ENCODE data around the gene NNT. TPM values are rescaled to one million over a fixed set of nuclear protein-coding genes. Genes with fewer than 3 reads are reported as not detected.

The NNT gene
- total RNA-seq, 1 donor from 2014 or later, result 80.4 TPM

DNA sequence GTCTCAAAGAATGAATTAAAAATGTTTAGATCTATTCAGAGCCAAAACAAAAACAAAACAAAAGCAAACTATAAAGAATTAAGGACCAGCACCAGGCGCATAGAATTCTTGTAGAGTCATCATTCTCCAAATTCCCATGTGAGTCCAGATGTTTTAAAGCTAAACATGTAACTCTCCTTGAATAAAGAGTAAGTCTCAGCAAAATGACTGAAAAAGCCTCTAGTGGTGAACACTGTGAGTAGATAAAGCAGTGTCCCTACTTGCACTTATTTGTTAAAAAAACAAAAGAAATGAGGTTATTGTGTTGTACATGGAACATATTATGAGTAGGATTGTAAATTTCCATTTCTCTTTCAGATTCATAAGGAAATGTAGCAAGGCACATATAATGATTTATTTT is 44.0 kb downstream of the NNT start:
- Mint-ChIP-seq H3K27me3 (no peaks in the 10 kb centered on the region), H3K27ac (no peak overlapping the region), H3K4me1 (ENCODE audit: unreplicated experiment) (no peaks in the 10 kb centered on the region), H3K4me3 (no peak overlapping the region), H3K9me3 (no peaks in the 10 kb centered on the region), H3K36me3 (peaks cover 9% of the 10 kb centered on the region)
- TF ChIP-seq, protein P1, sequence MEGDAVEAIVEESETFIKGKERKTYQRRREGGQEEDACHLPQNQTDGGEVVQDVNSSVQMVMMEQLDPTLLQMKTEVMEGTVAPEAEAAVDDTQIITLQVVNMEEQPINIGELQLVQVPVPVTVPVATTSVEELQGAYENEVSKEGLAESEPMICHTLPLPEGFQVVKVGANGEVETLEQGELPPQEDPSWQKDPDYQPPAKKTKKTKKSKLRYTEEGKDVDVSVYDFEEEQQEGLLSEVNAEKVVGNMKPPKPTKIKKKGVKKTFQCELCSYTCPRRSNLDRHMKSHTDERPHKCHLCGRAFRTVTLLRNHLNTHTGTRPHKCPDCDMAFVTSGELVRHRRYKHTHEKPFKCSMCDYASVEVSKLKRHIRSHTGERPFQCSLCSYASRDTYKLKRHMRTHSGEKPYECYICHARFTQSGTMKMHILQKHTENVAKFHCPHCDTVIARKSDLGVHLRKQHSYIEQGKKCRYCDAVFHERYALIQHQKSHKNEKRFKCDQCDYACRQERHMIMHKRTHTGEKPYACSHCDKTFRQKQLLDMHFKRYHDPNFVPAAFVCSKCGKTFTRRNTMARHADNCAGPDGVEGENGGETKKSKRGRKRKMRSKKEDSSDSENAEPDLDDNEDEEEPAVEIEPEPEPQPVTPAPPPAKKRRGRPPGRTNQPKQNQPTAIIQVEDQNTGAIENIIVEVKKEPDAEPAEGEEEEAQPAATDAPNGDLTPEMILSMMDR (conservative IDR thresholded peaks at IDR 0.05), result peak; percentile 48
- no peak for DNase-seq (ENCODE audit: extremely low spot score, unreplicated experiment)

DNA sequence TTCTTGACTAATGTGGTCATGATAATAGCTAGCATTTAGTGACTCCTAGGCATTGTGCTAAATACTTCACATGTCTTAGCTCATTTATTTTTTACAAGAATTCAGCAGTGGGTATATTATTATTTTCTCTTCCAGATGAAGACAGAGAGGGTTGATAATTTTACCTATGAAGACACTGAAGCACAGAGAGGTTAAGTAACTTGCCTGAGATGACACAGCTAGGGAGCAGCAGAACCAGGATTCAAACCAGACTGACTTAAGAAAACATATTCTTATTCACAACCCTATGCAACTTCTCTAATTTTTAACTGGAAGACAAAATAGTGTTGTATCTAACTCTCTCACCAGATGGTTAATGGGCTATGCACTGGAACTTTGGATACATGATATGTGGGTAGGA is 44.8 kb downstream of the NNT start:
- H3K4me1 Mint-ChIP-seq (ENCODE audit: unreplicated experiment), result no peaks in the 10 kb centered on the region
- no peak for DNase-seq (ENCODE audit: extremely low spot score, unreplicated experiment)
- H3K9me3 Mint-ChIP-seq, result no peaks in the 10 kb centered on the region
- TF ChIP-seq, protein P1 (conservative IDR thresholded peaks at IDR 0.05), result no peak
- H3K27ac Mint-ChIP-seq, result no peak overlapping the region
- H3K4me3 Mint-ChIP-seq, result no peak overlapping the region
- peaks cover 9% of the 10 kb centered on the region for H3K36me3 Mint-ChIP-seq
- no peaks in the 10 kb centered on the region for H3K27me3 Mint-ChIP-seq

DNA sequence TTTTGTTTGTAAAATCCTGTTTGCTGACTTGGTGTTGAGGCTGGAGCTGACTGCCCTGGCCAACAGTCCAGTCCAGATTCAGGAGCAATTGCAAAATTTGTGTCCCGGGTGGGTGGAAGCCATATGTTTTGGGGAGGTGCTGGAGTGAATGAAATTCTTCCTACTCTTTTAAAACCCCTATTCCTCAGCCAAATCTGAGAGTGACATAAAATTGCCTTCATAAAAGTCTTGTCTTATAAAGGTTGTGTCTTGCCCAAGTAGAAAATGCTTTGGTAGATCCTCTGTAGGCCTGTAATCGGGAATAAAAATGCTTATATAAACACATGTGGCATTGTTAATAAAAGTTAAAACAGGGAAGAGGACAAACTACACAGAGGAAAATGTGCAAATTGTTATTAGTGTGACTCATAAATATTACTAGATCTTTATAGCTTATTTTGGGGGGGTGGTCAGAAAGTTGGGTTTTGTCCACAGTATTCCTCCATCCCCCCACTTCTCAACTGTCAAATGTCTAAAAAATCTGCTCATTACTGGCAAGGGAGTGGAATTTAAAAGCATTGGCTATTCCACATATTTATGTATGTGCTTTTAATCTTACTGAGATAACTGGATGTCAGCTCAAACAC is 45.6 kb downstream of the NNT start:
- no peak for DNase-seq (ENCODE audit: extremely low spot score, unreplicated experiment)
- TF ChIP-seq, protein P1 (conservative IDR thresholded peaks at IDR 0.05), result no peak
- Mint-ChIP-seq H3K27me3 (no peaks in the 10 kb centered on the region), H3K9me3 (no peaks in the 10 kb centered on the region), H3K4me3 (no peak overlapping the region), H3K27ac (no peak overlapping the region), H3K4me1 (ENCODE audit: unreplicated experiment) (no peaks in the 10 kb centered on the region), H3K36me3 (peaks cover 13% of the 10 kb centered on the region)

- Mint-ChIP-seq H3K4me3 (no peak overlapping the region), H3K27me3 (no peaks in the 10 kb centered on the region), H3K36me3 (peaks cover 17% of the 10 kb centered on the region), H3K4me1 (ENCODE audit: unreplicated experiment) (no peaks in the 10 kb centered on the region), H3K9me3 (no peaks in the 10 kb centered on the region), H3K27ac (no peak overlapping the region)
- DNase-seq (ENCODE audit: extremely low spot score, unreplicated experiment), result no peak
- TF ChIP-seq, protein P1 (conservative IDR thresholded peaks at IDR 0.05), result no peak
These were observed 46.3 kb downstream of the NNT start for GRCh38 chr5:43649256-43649655.

DNA sequence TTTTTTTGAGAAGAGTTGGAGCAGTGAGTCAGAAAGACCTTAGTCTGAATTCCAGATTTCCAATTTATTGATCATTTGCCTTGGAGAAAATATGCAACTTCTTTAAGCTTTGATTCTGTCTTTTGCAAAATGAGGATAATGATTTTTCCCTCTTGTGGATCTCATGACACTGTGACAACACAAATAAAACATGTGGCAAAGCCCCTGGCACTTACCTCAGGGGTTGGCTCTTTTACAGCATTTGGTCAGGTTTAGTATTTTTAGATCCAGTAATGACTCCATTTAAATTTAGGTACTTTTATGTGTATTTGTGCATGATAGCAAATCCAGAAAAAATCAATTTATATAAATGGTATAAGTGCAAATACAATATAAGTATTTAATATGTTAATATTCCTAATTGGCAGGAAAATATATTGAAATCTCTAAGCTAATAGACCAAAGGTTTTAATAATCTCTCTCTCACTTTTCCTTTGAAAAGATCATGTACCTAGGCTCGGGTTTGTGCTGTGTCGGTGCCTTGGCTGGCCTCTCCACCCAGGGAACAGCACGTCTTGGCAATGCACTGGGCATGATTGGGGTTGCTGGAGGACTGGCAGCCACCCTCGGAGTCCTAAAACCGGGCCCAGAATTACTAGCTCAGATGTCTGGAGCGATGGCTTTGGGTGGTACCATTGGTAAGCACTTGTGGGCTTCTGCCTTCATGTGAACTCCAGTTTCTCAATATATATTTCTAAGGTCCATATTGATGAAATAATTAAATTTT is 49.7 kb downstream of the NNT start:
- no peaks in the 10 kb centered on the region for H3K27me3 Mint-ChIP-seq
- TF ChIP-seq, protein P1 (conservative IDR thresholded peaks at IDR 0.05), result no peak
- no peaks in the 10 kb centered on the region for H3K4me1 Mint-ChIP-seq (ENCODE audit: unreplicated experiment)
- H3K4me3 Mint-ChIP-seq, result no peak overlapping the region
- H3K36me3 Mint-ChIP-seq, result peaks cover 21% of the 10 kb centered on the region
- DNase-seq (ENCODE audit: extremely low spot score, unreplicated experiment), result no peak
- H3K9me3 Mint-ChIP-seq, result no peaks in the 10 kb centered on the region
- no peak overlapping the region for H3K27ac Mint-ChIP-seq

All from type B pancreatic cell (in vitro differentiated cells).